ENCODE data around the gene BORCS5.

DNA sequence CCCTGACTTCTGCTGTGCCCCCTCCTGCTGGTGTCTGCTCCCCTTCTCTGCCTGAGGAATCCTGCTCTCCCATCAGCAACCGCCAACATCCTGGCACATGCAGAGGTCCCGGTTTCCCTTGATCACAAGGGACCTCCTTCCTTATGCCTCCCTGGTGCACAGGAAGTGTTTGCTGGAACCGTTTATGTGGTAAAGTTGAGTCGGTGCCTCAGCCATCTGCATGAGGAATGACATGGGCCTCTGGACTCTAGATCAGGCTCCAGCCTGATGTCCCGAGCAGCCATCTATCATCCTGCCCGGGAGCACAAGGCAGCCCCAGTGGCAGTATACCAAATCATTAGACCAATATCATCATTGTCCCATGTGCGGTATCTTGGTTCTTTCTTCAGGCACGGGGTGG is 90.4 kb downstream of the BORCS5 start:
- TF ChIP-seq EZH2 (IDR thresholded peaks at IDR 0.05; ENCODE audit: borderline replicate concordance, low read depth, low read length, poor library complexity, severe bottlenecking), result no peak
- TF ChIP-seq, protein P1, sequence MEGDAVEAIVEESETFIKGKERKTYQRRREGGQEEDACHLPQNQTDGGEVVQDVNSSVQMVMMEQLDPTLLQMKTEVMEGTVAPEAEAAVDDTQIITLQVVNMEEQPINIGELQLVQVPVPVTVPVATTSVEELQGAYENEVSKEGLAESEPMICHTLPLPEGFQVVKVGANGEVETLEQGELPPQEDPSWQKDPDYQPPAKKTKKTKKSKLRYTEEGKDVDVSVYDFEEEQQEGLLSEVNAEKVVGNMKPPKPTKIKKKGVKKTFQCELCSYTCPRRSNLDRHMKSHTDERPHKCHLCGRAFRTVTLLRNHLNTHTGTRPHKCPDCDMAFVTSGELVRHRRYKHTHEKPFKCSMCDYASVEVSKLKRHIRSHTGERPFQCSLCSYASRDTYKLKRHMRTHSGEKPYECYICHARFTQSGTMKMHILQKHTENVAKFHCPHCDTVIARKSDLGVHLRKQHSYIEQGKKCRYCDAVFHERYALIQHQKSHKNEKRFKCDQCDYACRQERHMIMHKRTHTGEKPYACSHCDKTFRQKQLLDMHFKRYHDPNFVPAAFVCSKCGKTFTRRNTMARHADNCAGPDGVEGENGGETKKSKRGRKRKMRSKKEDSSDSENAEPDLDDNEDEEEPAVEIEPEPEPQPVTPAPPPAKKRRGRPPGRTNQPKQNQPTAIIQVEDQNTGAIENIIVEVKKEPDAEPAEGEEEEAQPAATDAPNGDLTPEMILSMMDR (conservative IDR thresholded peaks at IDR 0.05; ENCODE audit: low read depth, low read length), result no peak

All from A673 (cell line).